NCI-H187 treated with DMSO at 0.1 percent for 48 hours (cell line): Measurements from ENCODE around the gene PORCN.

Source experiments
- DNase-seq: peaks from one replicate; lab custom pipeline; 2025; lab: John Stamatoyannopoulos, UW

PORCN gene

GRCh38 chrX:48508400-48509244 lies at the start of gene PORCN:
Gene PORCN (plus strand): TSS chrX:48508992. CDS start chrX:48509821, 829 bp downstream.
- DNase-seq: no peak

- no peak for DNase-seq
These were observed 49.3 kb upstream of the PORCN start for GRCh38 chrX:48459483-48459882.

DNA sequence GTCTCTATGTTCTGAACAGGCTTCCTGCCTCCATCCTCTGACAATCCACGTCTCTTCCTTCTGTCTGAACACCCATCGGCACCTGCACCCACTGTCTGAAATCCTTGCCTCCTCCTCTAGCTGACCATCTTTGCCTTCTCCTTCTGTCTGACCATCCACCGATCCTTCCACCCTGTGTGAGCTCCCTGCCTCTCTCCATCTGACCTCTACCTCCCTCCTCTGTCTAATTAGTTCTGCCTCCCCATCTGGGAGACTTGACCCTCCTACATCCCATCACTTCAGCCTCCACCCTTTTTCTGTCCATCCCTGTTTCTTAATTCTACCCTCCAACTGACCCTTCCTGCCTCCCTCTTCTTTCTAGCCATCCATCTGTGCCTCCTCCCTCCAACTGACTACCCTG lies 48.8 kb upstream of the PORCN start:
- no peak for DNase-seq

GRCh38 chrX:48460606-48461005 lies 48.2 kb upstream of the PORCN start:
- no peak for DNase-seq

DNA sequence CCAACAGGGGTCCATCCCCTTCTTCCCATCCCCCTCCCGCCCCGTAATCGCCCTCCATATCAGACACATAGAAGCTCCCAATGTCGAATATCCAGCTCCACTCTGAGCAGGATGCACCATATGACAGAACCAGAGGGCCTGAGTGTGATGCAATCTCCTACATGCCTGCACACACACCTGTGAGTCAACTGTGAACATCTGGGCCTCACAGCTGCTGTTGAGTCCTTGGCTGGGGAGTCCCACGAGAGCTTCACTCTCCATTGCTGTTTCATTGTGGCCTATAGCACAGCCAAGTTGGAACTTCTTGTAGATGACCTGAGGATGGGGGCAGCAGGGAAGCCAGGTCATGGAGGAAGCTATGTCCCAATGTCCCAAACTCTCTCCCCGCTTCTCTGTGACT lies 47.0 kb upstream of the PORCN start:
- DNase-seq: no peak

- DNase-seq: no peak
These were observed 43.4 kb upstream of the PORCN start for GRCh38 chrX:48465336-48465933.

- no peak for DNase-seq
These were observed 42.1 kb upstream of the PORCN start for GRCh38 chrX:48466696-48467095.

DNA sequence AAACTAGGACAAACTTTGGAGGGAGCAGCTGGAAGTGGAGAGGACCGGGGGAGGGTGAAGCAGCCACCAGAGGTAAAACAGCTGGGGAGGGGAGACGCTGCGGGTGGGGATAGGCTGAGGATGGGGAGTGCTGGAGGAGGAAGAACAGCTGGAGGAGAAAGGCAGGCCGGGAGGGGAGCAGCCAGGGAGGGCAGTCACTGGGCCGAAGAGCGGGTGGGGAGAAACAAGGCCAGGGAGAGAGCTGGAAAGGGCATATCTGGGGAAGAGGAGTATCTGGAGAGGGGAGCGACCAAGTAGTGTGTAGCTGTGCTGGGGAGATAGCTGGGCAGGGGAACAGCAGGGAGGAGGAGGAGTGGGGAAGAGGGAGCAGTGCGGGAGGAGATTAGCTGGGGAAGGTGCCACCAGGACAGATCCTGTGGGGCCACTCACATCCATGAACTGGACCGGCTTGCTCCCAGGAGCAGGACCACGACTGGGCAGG lies 41.5 kb upstream of the PORCN start:
- no peak for DNase-seq

GRCh38 chrX:48468247-48468671 lies 40.5 kb upstream of the PORCN start:
- DNase-seq: no peak

DNA sequence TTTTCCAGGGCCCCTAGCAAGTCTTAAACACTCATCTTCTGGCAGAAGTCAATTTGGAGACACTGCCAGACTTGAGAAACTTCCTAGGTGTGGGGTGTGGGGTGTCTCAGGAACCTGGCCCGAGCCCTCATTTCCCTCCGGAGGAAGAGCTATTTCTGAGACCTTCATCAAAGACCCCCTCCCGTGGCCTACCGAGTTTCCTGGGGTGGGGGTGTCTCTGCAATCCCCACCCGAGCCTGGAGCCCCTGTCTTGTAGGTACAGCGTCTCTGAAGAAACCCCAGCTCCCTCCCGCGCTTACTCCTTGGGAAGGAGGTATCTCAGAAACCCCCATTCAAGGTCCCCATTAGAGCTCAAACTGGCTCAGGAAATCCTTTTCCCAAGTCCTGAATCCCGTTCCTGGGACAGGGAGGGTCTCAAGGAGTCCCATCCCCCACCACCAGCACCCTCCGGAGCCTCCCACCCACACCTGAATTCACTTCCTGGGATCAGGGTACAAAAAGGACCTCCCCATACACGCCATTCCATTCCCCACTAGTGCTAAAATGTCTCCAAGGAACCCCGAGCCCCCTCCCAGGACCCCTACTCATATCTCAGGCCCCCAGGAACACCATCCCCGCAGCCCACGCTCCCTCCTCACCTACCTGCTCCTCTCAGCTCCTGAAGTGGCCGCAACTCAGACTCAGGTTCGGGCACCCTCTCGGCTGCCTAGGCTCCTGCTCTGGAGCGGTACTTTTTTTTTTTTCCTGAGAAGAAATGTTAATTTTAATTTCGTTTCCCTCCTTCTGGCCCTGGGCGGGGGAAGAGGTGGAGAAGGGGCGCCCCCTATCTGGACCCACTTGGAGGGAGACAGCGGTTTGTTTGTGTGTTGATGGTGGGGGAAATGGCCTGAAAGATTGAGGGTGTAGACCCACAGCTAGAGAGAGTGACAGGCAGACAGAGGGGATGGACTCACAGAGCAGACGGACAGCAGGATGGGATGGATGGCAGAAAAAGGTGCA lies 39.8 kb upstream of the PORCN start:
- no peak for DNase-seq

DNA sequence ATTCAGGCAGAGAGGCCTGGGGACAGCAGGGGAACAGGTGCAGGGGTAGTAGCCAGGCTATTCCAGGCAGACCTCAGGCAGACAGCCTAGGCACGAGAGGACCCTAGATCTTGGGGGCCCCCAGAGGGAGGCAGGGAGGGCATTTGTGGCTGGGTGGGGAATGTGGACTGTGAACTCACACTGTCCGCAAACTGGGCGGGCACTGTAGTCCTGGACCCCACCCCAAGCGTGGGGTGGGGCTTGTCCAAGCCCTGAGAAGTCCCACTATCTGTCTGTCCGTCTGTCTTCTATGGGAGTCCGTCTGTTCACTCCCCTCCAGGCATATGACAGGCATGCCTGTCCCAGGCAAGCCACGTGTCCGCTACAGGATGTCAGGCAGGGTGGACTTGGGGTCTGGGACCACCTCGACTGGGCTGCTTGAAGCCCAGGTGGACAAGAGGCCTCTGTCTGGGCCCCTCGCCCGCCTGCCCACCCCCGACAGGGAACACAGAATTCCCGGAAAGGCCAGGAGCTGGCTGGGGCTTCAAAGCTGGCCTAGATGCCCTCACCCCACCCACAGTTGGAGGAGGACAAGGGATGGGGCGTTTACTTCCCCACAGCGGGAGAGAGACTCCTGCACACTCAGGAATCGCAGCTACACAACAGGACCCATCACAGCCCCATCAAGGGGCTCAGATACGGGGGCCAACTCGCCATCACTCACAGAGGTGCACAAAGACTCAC lies 38.5 kb upstream of the PORCN start, which contains the start of gene SLC38A5:
Gene SLC38A5 (minus strand): TSS at position 151 of the 723 bp plus-strand sequence. CDS start 2,336 bp downstream, outside the sequence.
- DNase-seq: no peak

DNA sequence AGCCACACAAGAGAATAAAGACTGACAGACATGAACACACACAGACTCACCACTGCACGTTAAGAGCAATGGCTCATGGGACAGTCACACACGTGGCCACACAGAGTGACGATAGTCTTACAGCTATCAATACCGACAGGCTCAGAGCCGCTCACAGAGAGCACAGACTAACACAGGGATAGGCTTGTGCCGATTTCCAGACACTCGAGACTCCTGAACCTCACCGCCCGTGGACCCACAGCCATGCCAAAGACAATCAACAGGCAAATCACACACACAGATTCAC lies 38.0 kb upstream of the PORCN start:
- no peak for DNase-seq

GRCh38 chrX:48471504-48471903 lies 37.3 kb upstream of the PORCN start:
- DNase-seq: no peak

GRCh38 chrX:48472225-48472624 lies 36.6 kb upstream of the PORCN start:
- DNase-seq: no peak

GRCh38 chrX:48472851-48473703 lies 35.7 kb upstream of the PORCN start:
- no peak for DNase-seq

- DNase-seq: no peak
These were observed 35.1 kb upstream of the PORCN start for GRCh38 chrX:48473704-48473990.

GRCh38 chrX:48474127-48474526 lies 34.7 kb upstream of the PORCN start:
- no peak for DNase-seq

GRCh38 chrX:48474581-48474980 lies 34.2 kb upstream of the PORCN start:
- no peak for DNase-seq

- no peak for DNase-seq
These were observed 33.5 kb upstream of the PORCN start for GRCh38 chrX:48475296-48475695.

DNA sequence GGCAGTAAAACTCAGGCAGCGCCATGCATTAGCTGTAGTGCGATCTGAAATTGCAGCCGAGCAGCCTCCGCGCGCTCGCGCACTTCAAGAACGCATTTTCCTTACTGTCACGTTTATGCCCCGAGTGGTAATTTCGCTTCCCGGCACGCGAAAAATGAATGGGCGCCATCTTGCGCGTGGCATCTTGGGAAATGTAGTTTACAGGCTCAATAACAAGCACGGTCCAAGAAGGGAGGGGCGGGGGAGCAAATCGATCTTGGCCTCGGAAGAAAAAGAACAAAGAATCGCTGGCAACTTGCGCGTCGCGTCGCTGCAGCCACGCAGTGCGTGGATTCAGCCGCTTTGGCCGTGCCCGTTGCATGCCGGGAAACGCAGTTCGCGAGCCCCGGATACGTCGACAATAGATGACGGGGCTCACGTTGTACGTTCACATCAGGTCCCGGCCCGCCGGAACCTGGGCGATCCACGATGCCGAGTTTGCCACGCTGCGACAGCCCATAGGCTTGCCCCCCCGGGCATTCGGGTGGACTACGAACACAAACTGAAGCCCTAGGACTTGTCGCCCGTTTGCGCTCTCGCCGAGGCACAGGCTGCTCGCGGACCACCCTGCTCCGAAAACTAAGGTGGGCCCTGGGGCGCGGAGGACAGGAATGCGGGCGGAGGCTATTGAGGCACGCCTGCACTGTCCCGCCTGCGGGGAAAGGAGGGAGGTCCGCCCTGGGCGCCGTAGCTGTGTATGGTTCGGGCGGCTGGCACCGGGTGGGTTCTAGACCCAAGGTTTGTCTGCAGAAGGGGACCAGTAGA lies 32.8 kb upstream of the PORCN start, which contains the start of gene FTSJ1:
Gene FTSJ1 (plus strand): TSS at position 426 of the 804 bp plus-strand sequence. CDS start 1,849 bp downstream, outside the sequence.
- DNase-seq: peak; percentile 51
